CD4-positive, alpha-beta T cell (primary cell): ENCODE data around the gene ADIPOR1. TPM values are rescaled to one million over a fixed set of nuclear protein-coding genes. Genes with fewer than 3 reads are reported as not detected.

Experiments used
- ATAC-seq: fragments of 200-7000 bp; cut with Tn5 transposase; one replicate; pipeline ENCODE4 v1.10.0; 2022; ENCODE audit warnings: mild to moderate bottlenecking; ENCODE audit not compliant: poor library complexity
- CTCF ChIA-PET: fragments of 350-600 bp; sonication (Branson Sonifier 250); formaldehyde crosslinking; loops from one replicate; lab custom pipeline; 2021; ENCODE audit warnings: antibody characterized with exemption, inconsistent platforms; lab: Charles Lee
- POLR2A ChIA-PET: fragments of 350-600 bp; sonication (Branson Sonifier 250); formaldehyde crosslinking; loops from one replicate; lab custom pipeline; 2021; ENCODE audit warnings: antibody characterized with exemption, inconsistent platforms; lab: Charles Lee
- DNase-seq, 14 experiments: peaks; one replicate each; pipeline ENCODE4 v3.0.0-alpha.2; 2013 to 2020; ENCODE audit warnings: mixed read lengths in 2 of 14
- H3K27ac ChIP-seq, 2 donors: one replicate each; pipeline versions ENCODE4 v1.5.1 to v1.7.0; 2013; ENCODE audit warnings: low read length in 2 of 2, low read depth in 1 of 2, mild to moderate bottlenecking in 1 of 2
- H3K27me3 ChIP-seq, 2 experiments: 1 replicate in 1 of 2; 2 replicates in 1 of 2; pipeline versions ENCODE4 v1.6.1 to v1.7.0; 2013; ENCODE audit warnings: low read length in 2 of 2, control low read depth in 1 of 2, mild to moderate bottlenecking in 1 of 2, moderate library complexity in 1 of 2; ENCODE audit not compliant: insufficient read depth in 2 of 2, control insufficient read depth in 1 of 2
- H3K36me3 ChIP-seq: one replicate; pipeline ENCODE4 v1.6.1; 2013; ENCODE audit warnings: low read length, control low read depth; ENCODE audit not compliant: insufficient read depth
- H3K4me1 ChIP-seq: one replicate; pipeline ENCODE4 v1.6.1; 2013; ENCODE audit warnings: low read length, control low read depth; ENCODE audit not compliant: insufficient read depth
- H3K4me3 ChIP-seq: one replicate; pipeline ENCODE4 v1.5.1; 2013; ENCODE audit warnings: mild to moderate bottlenecking, low read length, moderate library complexity
- H3K9me3 ChIP-seq, 2 experiments: 1 replicate in 1 of 2; 2 replicates in 1 of 2; pipeline versions ENCODE4 v1.6.1 to v1.7.0; 2013; ENCODE audit warnings: low read length in 2 of 2, mild to moderate bottlenecking in 2 of 2, control low read depth in 1 of 2, moderate library complexity in 1 of 2; ENCODE audit not compliant: control insufficient read depth in 1 of 2, insufficient read depth in 1 of 2
- H3K27ac Mint-ChIP-seq: one replicate; pipeline ENCODE4 v1.8.0; 2020; ENCODE audit warnings: mixed read lengths
- H3K27me3 Mint-ChIP-seq: one replicate; pipeline ENCODE4 v1.8.0; 2021; ENCODE audit warnings: mixed read lengths
- H3K36me3 Mint-ChIP-seq: one replicate; pipeline ENCODE4 v1.8.0; 2021; ENCODE audit warnings: low read depth, mixed read lengths
- H3K4me1 Mint-ChIP-seq: one replicate; pipeline ENCODE4 v1.8.0; 2021; ENCODE audit warnings: low read depth, mixed read lengths
- H3K4me3 Mint-ChIP-seq: one replicate; pipeline ENCODE4 v1.8.0; 2020; ENCODE audit warnings: mild to moderate bottlenecking, mixed read lengths
- H3K9me3 Mint-ChIP-seq: one replicate; pipeline ENCODE4 v1.8.0; 2020; ENCODE audit warnings: mixed read lengths
- CTCF ChIP-seq: fragments of 200-600 bp; IDR thresholded peaks from one replicate; pipeline ENCODE4 v1.8.0; 2022; ENCODE audit warnings: antibody characterized with exemption, mild to moderate bottlenecking
- intact Hi-C, 2 experiments: fragments of 100-400 bp; cut with DNase I in 1 of 2; cut with micrococcal nuclease in 1 of 2; formaldehyde crosslinking; loops; one replicate each; pipeline versions ENCODE4 v1.15.1 to v1.9.0; 2023 to 2025; cut with DNase I, micrococcal nuclease
- total RNA-seq, 174 experiments: library from RNA in 2 of 174; stranded (reverse) in 2 of 174; gene quantifications; one replicate each; pipeline ENCODE4 v1.2.3 and lab custom pipeline; 2021 to 2026

Gene ADIPOR1
- total RNA-seq, 2 experiments from 2014 or later: 91.5 to 95.6 TPM

GRCh38 chr1:202945483-202945882 lies 12.6 kb downstream of the ADIPOR1 start:
- Mint-ChIP-seq H3K27ac (no peak overlapping the region), H3K36me3 (peaks cover 87% of the 10 kb centered on the region), H3K9me3 (no peaks in the 10 kb centered on the region), H3K4me1 (no peaks in the 10 kb centered on the region), H3K4me3 (no peak overlapping the region), H3K27me3 (no peaks in the 10 kb centered on the region)
- Histone ChIP-seq H3K27me3 (no peaks in the 10 kb centered on the region), H3K4me3 (no peak overlapping the region), H3K9me3 (no peaks in the 10 kb centered on the region), H3K36me3 (peaks cover 90% of the 10 kb centered on the region), H3K27ac (no peak overlapping the region), H3K4me1 (no peaks in the 10 kb centered on the region)
- ChIA-PET CTCF (no interaction called here), POLR2A (no interaction called here)
- no peak for TF ChIP-seq CTCF
- intact Hi-C loops: no loop called here
- no peak for DNase-seq
- no peak for ATAC-seq

GRCh38 chr1:202944438-202944921 lies 13.6 kb downstream of the ADIPOR1 start:
- ChIA-PET CTCF (no interaction called here), POLR2A (no interaction called here)
- Mint-ChIP-seq H3K4me1 (no peaks in the 10 kb centered on the region), H3K4me3 (no peak overlapping the region), H3K36me3 (peaks cover 84% of the 10 kb centered on the region), H3K27me3 (no peaks in the 10 kb centered on the region), H3K9me3 (no peaks in the 10 kb centered on the region), H3K27ac (no peak overlapping the region)
- peaks cover 82% of the 10 kb centered on the region for H3K36me3 ChIP-seq
- no peaks in the 10 kb centered on the region for H3K9me3 ChIP-seq
- no peaks in the 10 kb centered on the region for H3K27me3 ChIP-seq
- no peak for ATAC-seq
- H3K4me1 ChIP-seq: no peaks in the 10 kb centered on the region
- TF ChIP-seq CTCF: no peak
- no peak overlapping the region for H3K27ac ChIP-seq
- intact Hi-C loops: no loop called here
- no peak for DNase-seq
- no peak overlapping the region for H3K4me3 ChIP-seq

GRCh38 chr1:202942426-202942825 lies 15.7 kb downstream of the ADIPOR1 start:
- intact Hi-C loops: no loop called here
- ChIA-PET POLR2A (interaction anchor here (1.1 kb wide), 1 partner anchor 15 kb away, joined by 4 read pairs; the partner anchor contains the start of gene KLHL12), CTCF (no interaction called here)
- no peaks in the 10 kb centered on the region for H3K4me1 ChIP-seq
- no peaks in the 10 kb centered on the region for H3K27me3 Mint-ChIP-seq
- ATAC-seq: no peak
- DNase-seq: no peak
- H3K4me3 Mint-ChIP-seq: no peak overlapping the region
- no peak overlapping the region for H3K27ac Mint-ChIP-seq
- no peak overlapping the region for H3K4me3 ChIP-seq
- no peak for TF ChIP-seq CTCF
- no peak overlapping the region for H3K27ac ChIP-seq
- H3K36me3 ChIP-seq: peaks cover 64% of the 10 kb centered on the region
- H3K9me3 Mint-ChIP-seq: no peaks in the 10 kb centered on the region
- H3K36me3 Mint-ChIP-seq: peaks cover 77% of the 10 kb centered on the region
- no peaks in the 10 kb centered on the region for H3K27me3 ChIP-seq
- H3K9me3 ChIP-seq: no peaks in the 10 kb centered on the region
- no peaks in the 10 kb centered on the region for H3K4me1 Mint-ChIP-seq
